ENCODE data around the gene CYP4B1. TPM values are rescaled to one million over a fixed set of nuclear protein-coding genes. Genes with fewer than 3 reads are reported as not detected.

Gene CYP4B1
- total and polyA plus RNA-seq, 2 donors (not counting 3 experiments of a cell fraction or from before 2014, with no cell fraction given): not detected

DNA sequence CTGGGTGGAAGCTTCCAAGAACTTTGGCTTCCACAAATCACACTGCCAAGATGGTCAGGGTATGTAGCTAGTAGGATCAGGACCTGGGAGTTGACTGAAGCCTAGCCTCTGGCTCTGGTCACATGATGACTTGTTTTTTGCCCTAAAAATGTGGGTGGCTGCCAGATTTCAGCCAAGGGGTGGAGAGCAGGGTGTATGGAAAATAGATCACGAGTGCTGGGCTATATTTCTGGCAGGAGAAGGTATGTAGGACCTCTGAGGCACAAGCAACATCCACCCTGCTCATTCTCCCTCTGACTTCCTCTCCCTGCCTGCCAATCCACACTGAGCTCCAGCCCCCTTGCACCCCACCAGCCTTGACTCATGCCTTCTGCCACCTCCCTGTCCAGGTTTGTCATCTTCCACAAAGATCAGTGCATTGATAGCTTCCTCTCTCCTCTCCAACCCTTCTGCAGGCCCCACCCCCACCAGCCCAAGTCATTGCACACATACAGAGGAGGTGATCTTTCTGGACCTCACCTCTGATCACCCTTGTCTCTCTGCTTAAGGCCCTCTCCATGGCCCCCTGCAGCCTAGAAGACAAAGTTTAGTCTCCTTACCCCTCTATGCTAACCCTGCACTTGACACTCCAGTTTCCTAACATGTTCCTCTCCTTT lies 8.3 kb upstream of the CYP4B1 start:
- CTCF ChIA-PET: interaction anchor here (1.1 kb wide), 1 partner anchor 65 kb away, joined by 4 read pairs; no protein-coding TSS in a partner anchor
- Histone ChIP-seq H3K79me2 (ENCODE audit: control insufficient read depth, insufficient read depth, low read length) (no peaks in the 10 kb centered on the region), H3K27ac (ENCODE audit: insufficient read depth, low read depth, low read length) (no peak overlapping the region), H3K4me1 (ENCODE audit: control insufficient read depth, extremely low read depth, insufficient read depth, low read length) (no peaks in the 10 kb centered on the region), H3K9ac (replicated peaks; ENCODE audit: extremely low read depth, insufficient read depth, low read length) (no peak overlapping the region), H4K20me1 (replicated peaks; ENCODE audit: control insufficient read depth, extremely low read depth, insufficient read depth, low read length) (no peaks in the 10 kb centered on the region), H2AFZ (ENCODE audit: low read depth, low read length) (no peak overlapping the region), H3K9me1 (replicated peaks; ENCODE audit: control insufficient read depth, extremely low read depth, insufficient read depth, low read length) (no peaks in the 10 kb centered on the region), H3K27me3 (ENCODE audit: control insufficient read depth in 2 of 2, insufficient read depth in 2 of 2, low read length in 2 of 2) (no peaks in the 10 kb centered on the region), H3K36me3 (ENCODE audit: control insufficient read depth in 2 of 2, extremely low read depth in 1 of 2, insufficient read depth in 2 of 2, low read length in 2 of 2) (no peaks in the 10 kb centered on the region), H3K4me2 (ENCODE audit: insufficient read depth, low read length) (no peak overlapping the region), H3K9me3 (replicated peaks; ENCODE audit: control insufficient read depth, insufficient read depth, low read length) (no peaks in the 10 kb centered on the region), H3K4me3 (replicated peaks in 1 of 3; ENCODE audit: insufficient read depth in 1 of 3, low read depth in 1 of 3, low read length in 3 of 3) (no peak overlapping the region)
- FAIRE-seq (no peak), DNase-seq (ENCODE audit: low read depth, low spot score) (no peak)
- TF ChIP-seq POLR2AphosphoS5 (IDR thresholded peaks at IDR 0.05; ENCODE audit: insufficient read depth, low read depth, low read length) (no peak), MYC (IDR thresholded peaks at IDR 0.05; ENCODE audit: low read depth, low read length) (no peak), JUN (IDR thresholded peaks at IDR 0.05; ENCODE audit: borderline replicate concordance, insufficient read depth, insufficient read length, low read depth) (no peak), EZH2 (IDR thresholded peaks at IDR 0.05; ENCODE audit: borderline replicate concordance, low read depth, low read length, severe bottlenecking) (no peak), MAX (IDR thresholded peaks at IDR 0.05; ENCODE audit: insufficient read depth, insufficient read length) (no peak), FOS (IDR thresholded peaks at IDR 0.05; ENCODE audit: borderline replicate concordance, insufficient read depth, low read length) (no peak), CTCF (IDR thresholded peaks at IDR 0.05; ENCODE audit: extremely low read depth in 1 of 2, insufficient read depth in 1 of 2, low read depth in 1 of 2, low read length in 2 of 2) (no peak), GATA2 (IDR thresholded peaks at IDR 0.05; ENCODE audit: insufficient read depth, insufficient read length, low read depth, low read length) (no peak), POLR2A (IDR thresholded peaks at IDR 0.05; ENCODE audit: low read depth, low read length) (no peak)
- POLR2A ChIA-PET: no interaction called here
- intact Hi-C loops (cut with micrococcal nuclease) (no loop called here), dilution Hi-C loops (cut with MboI; ENCODE audit: extremely low pct_ligation_motif_present, low sequenced_read_pairs) (no loop called here)
- BruUV-seq (replicated peaks): no TSS peak
